G401 (cell line): ENCODE results near the gene REXO1. TPM values are rescaled to one million over a fixed set of nuclear protein-coding genes. Genes with fewer than 3 reads are reported as not detected.

Experiments used
- DNase-seq: peaks from one replicate; pipeline ENCODE4 v3.0.0-alpha.2; 2015; ENCODE audit warnings: low spot score
- in situ Hi-C: cut with HindIII; loops from 2 replicates; pipeline ENCODE4 v1.10.0; 2016; ENCODE audit warnings: low sequenced_read_pairs, mixed read lengths
- total RNA-seq: library from RNA; depleted of rRNA; stranded (reverse); fragments of >200 nt; shearing (Covaris generic); gene quantifications from 2 replicates; pipeline ENCODE4 v1.2.3, GENCODE V29; 2014; rRNA removed

REXO1 gene
- total RNA-seq, 1 experiment from 2014 or later: 10.7 TPM

GRCh38 chr19:1779574-1779973, 68.7 kb downstream of the REXO1 start:
- in situ Hi-C loops: no loop called here
- no peak for DNase-seq

- in situ Hi-C loops: no loop called here
- DNase-seq: no peak
These were observed 71.1 kb downstream of the REXO1 start for GRCh38 chr19:1777149-1777548.

GRCh38 chr19:1776606-1777147, 71.6 kb downstream of the REXO1 start:
- in situ Hi-C loops: no loop called here
- no peak for DNase-seq

GRCh38 chr19:1775951-1776605, 72.2 kb downstream of the REXO1 start:
- no peak for DNase-seq
- in situ Hi-C loops: no loop called here

GRCh38 chr19:1774989-1775772, 73.1 kb downstream of the REXO1 start:
- in situ Hi-C loops: no loop called here
- no peak for DNase-seq

- in situ Hi-C loops: no loop called here
- no peak for DNase-seq
These were observed 75.1 kb downstream of the REXO1 start for GRCh38 chr19:1773184-1773583.

- in situ Hi-C loops: no loop called here
- DNase-seq: no peak
These were observed 77.3 kb downstream of the REXO1 start for GRCh38 chr19:1770866-1771576.

GRCh38 chr19:1769645-1769985, 78.7 kb downstream of the REXO1 start:
- in situ Hi-C loops: no loop called here
- no peak for DNase-seq

GRCh38 chr19:1768918-1769644, 79.2 kb downstream of the REXO1 start:
- in situ Hi-C loops: no loop called here
- DNase-seq: no peak

GRCh38 chr19:1768248-1768647, 80.0 kb downstream of the REXO1 start:
- in situ Hi-C loops: no loop called here
- DNase-seq: no peak

- in situ Hi-C loops: no loop called here
- DNase-seq: no peak
These were observed 80.8 kb downstream of the REXO1 start for GRCh38 chr19:1767464-1767933.

GRCh38 chr19:1766800-1767352, 81.4 kb downstream of the REXO1 start:
- DNase-seq: no peak
- in situ Hi-C loops: no loop called here

GRCh38 chr19:1765904-1766799, 82.1 kb downstream of the REXO1 start:
- in situ Hi-C loops: no loop called here
- no peak for DNase-seq

Other genes starting within 250 kb of the REXO1 start
- gene UQCR11, start 243.0 kb downstream of the REXO1 start, total RNA-seq: 141 and 200 TPM in 2 replicates
- 171 and 220 TPM in 2 replicates for gene TCF3, start 195.9 kb downstream of the REXO1 start, total RNA-seq
- not detected in 2 replicates for gene ONECUT3, start 95.0 kb downstream of the REXO1 start, total RNA-seq
- 2.5 and 5.5 TPM in 2 replicates for gene ATP8B3, start 36.2 kb downstream of the REXO1 start, total RNA-seq
- gene KLF16, start 15.1 kb upstream of the REXO1 start, total RNA-seq: 27.9 and 29.2 TPM in 2 replicates
- gene ABHD17A, start 37.0 kb upstream of the REXO1 start, total RNA-seq: 94.4 and 130 TPM in 2 replicates
- gene ADAT3, start 56.9 kb upstream of the REXO1 start, total RNA-seq: 8.6 and 13.5 TPM in 2 replicates
- gene SCAMP4, start 56.9 kb upstream of the REXO1 start, total RNA-seq: 45.9 and 70.6 TPM in 2 replicates
- gene CSNK1G2, start 92.7 kb upstream of the REXO1 start, total RNA-seq: 74.7 and 81.9 TPM in 2 replicates
- 70.9 and 89.0 TPM in 2 replicates for gene BTBD2, start 167.2 kb upstream of the REXO1 start, total RNA-seq
- gene MKNK2, start 202.8 kb upstream of the REXO1 start, total RNA-seq: 113 and 118 TPM in 2 replicates
- 20.6 and 29.0 TPM in 2 replicates for gene MOB3A, start 247.8 kb upstream of the REXO1 start, total RNA-seq
- 0.25 and 4.0 TPM in 2 replicates for gene IZUMO4, start 248.4 kb upstream of the REXO1 start, total RNA-seq